ENCODE results near the gene FAM237B.
"Not testable (repeated sequence)": the region's sequence is repeated elsewhere in the genome, so short reads cannot be mapped to it uniquely, and the experiment has no call there.

FAM237B gene

GRCh38 chr7:90320801-90321494 is at the start of gene FAM237B:
Gene FAM237B, minus strand, starts transcription at chr7:90321304. Its CDS starts 1,556 bp downstream, at chr7:90319748.
- no peak for DNase-seq

- no peak for DNase-seq
Observed at GRCh38 chr7:90351987-90352386, 30.9 kb upstream of the FAM237B start.

- not testable (repeated sequence) for DNase-seq
Observed at GRCh38 chr7:90350032-90350431, 28.9 kb upstream of the FAM237B start.

- DNase-seq: no peak
Observed at GRCh38 chr7:90349305-90349704, 28.2 kb upstream of the FAM237B start.

- DNase-seq: no peak
Observed at GRCh38 chr7:90347759-90348158, 26.7 kb upstream of the FAM237B start.

- DNase-seq: peak; percentile 98
Observed at GRCh38 chr7:90346336-90347125, 25.4 kb upstream of the FAM237B start, which contains the start of gene GTPBP10. Gene GTPBP10, plus strand, starts transcription at chr7:90346716. Its CDS starts 26 bp downstream, at chr7:90346742.

GRCh38 chr7:90345595-90346335 is 24.7 kb upstream of the FAM237B start:
- DNase-seq: peak; percentile 84

- no peak for DNase-seq
Observed at GRCh38 chr7:90345016-90345415, 23.9 kb upstream of the FAM237B start.

GRCh38 chr7:90337106-90337505 is 16.0 kb upstream of the FAM237B start:
- no peak for DNase-seq

- DNase-seq: not testable (repeated sequence)
Observed at GRCh38 chr7:90334926-90335325, 13.8 kb upstream of the FAM237B start.

- no peak for DNase-seq
Observed at GRCh38 chr7:90334193-90334843, 13.2 kb upstream of the FAM237B start.

GRCh38 chr7:90326500-90326899 is 5.4 kb upstream of the FAM237B start:
- no peak for DNase-seq

- no peak for DNase-seq
Observed at GRCh38 chr7:90322837-90323236, 1.7 kb upstream of the FAM237B start.

- no peak for DNase-seq
Observed at GRCh38 chr7:90320418-90320800, 695 bp downstream of the FAM237B start.

- DNase-seq: no peak
Observed at GRCh38 chr7:90320014-90320413, 1.1 kb downstream of the FAM237B start.

- no peak for DNase-seq
Observed at GRCh38 chr7:90313907-90314306, 7.2 kb downstream of the FAM237B start.

GRCh38 chr7:90312745-90313144 is 8.4 kb downstream of the FAM237B start:
- DNase-seq: peak; percentile 39

GRCh38 chr7:90311175-90311574 is 9.9 kb downstream of the FAM237B start:
- no peak for DNase-seq

- DNase-seq: no peak
Observed at GRCh38 chr7:90309872-90310271, 11.2 kb downstream of the FAM237B start.

GRCh38 chr7:90303241-90303640 is 17.9 kb downstream of the FAM237B start:
- DNase-seq: no peak

- DNase-seq: peak; percentile 71
Observed at GRCh38 chr7:90298145-90299038, 22.7 kb downstream of the FAM237B start.
